Muscle of arm (tissue), 12 donors: ENCODE measurements around the gene DRC3. TPM values are rescaled to one million over a fixed set of nuclear protein-coding genes. Genes with fewer than 3 reads are reported as not detected.
"Not testable (repeated sequence)": the region's sequence is repeated elsewhere in the genome, so short reads cannot be mapped to it uniquely, and the experiment has no call there.

Source experiments
- DNase-seq: peaks from one replicate; pipeline ENCODE4 v3.0.0-alpha.2; 2013
- polyA plus RNA-seq, 12 donors: library from polyadenylated mRNA; unstranded; fragments of 120-200 nt; gene quantifications; one replicate each; pipeline ENCODE4 v1.2.1, GENCODE V29; 2013; ENCODE audit not compliant: insufficient read length in 12 of 12

The DRC3 gene
- polyA plus RNA-seq, 12 donors, result 3.4 to 9.0 (median 6.0) TPM; not detected in 1

DNA sequence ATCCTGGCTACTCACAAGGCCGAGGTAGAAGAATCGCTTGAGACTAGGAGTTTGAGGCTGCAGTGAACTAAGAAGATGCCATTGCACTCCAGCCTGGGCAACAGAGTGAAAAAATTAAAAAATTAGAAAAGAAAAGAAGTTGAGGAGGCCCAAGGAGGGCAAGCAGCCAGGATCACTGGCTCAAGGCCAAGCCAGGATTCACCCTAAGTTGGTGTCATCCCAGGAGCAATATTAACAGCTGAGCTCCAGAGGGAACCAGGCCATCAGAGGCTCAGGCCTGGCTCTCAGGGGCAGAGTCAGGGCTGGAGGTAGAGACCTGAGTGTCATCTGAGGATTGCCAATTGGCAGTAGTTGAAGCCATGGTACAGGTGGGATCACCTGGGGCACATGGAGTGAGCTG is 20.7 kb downstream of the DRC3 start:
- DNase-seq, result no peak

DNA sequence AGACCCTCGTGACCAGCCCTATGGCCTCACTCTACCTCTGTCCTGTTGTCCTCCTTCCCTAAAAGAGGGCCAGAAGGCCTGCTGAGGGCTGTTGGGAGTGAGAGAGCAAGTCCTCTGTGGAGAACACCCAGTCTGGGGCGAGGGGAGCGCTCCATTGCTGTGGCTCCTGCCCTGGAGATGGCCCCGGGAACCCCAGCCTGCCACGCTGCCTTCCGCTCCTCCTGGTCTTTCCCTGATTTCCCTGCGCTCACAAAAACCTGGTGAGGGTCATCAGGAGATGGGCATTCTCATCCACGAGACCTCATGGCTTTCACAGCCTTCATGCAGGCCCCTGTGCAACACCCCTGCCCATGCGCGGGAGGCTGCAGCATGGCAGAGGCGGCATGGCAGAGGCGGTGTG is 21.2 kb downstream of the DRC3 start:
- DNase-seq, result no peak

DNA sequence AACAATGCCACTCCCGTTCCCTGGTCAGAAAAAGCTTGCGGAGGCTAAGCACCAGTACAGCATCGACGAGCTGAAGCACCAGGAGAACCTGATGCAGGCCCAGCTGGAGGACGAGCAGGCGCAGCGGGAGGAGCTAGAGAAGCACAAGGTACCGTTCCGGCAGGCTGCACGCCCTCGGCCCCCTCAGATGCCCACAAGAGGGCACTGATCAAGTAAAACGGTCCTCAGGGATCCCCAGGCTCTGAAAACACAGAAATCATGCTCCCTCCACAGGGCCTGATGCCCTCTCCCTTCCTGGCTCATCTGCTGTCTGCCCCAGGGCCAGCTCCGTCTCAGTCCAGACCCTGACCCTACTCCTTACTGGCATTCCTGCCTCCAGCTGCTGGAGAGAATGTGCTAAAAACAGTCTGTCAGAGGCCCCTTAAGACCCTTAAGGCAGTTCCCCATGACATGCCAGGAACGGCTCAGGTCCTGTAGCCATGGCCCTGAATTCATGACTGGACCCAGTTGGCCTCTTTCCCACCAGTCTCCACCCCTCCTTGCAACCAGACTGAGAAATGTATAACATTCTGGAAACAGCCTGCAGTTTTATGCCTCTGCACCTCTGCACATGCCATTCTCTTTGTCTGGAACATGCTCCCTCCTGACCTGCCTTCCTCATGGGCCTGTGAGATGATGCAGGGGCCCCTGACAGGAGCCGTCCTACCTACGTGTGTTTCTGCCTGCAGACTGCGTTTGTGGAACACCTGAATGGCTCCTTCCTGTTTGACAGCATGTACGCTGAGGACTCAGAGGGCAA is 21.8 kb downstream of the DRC3 start:
- no peak for DNase-seq

DNA sequence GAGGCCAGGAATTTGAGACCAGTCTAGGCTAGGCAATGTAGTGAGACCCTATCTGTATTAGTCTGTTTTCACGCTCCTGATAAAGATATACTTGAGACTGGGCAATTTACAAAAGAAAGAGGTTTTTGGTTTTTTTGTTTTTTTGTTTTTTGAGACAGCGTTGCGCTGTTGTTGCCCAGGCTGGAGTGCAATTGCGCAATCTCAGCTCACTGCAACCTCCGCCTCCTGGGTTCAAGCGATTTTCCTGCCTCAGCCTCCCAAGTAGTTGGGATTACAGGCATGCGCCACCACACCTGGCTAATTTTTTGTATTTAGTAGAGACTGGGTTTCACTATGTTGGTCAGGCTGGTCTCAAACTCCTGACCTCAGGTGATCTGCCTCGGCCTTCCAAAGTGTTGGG is 23.2 kb downstream of the DRC3 start:
- DNase-seq, result not testable (repeated sequence)

DNA sequence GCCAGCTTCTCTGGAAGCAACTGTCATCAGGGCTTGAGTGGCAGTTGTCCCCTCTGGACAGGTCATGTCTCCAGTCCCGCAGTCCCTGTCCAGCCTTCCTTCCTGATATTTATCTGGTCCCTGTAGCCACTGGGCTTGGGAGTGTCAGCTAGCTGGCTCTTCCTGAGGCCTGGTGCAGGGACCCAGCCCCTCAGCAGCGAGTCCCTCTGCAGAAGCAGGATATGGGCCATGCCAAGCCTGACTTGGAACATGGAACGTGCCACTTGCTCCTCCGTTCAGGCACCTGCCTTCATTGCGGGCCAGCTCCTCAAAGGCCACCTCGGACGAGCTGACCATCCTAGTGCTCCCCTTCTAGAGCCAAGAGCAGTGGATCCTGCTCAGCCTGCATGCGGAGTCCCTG is 26.3 kb downstream of the DRC3 start:
- no peak for DNase-seq

DNA sequence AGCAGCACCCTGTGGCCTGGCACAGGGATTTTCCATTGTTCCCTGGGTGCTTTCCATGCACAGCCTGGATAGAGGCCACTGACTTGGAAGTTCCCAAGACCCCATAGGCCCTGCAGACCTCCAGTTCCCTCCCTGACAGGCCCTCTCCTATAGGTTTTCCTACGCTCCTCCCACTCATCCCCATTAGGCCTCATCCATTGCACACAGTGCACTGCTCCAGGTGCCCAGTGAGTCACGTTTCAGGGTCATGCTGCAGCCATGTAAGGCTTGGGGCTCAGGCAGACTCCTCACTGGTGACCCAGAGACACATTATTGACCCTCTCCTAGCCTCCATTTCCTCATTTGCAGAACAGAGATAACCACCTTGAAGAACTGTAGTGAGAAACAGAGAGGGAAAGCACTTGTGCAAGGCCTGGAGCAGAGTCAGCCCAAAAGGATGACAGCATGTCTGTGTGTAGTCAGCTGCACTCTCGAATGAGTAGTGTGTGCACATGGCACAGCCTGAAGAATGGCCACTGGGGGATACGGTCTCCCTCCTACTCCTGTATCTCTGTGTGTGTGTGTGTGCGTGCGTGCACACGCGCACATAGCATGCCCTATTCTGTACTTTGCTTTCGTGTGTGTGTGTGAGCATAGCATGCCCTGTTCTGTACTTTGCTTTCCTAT is 26.8 kb downstream of the DRC3 start:
- no peak for DNase-seq

DNA sequence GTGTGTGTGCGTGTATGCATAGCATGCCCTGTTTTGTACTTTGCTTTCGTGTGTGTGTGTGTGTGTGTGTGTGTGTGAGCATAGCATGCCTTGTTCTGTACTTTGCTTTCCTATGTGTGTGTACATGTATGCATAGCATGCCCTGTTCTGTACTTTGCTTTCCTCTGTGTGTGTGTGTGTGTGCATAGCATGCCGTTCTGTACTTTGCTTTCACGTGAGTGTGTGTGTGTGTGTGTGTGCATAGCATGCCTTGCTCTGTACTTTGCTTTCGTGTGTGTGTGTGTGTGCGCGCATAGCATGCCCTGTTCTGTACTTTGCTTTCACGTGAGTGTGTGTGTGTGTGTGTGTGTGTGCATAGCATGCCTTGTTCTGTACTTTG is 27.4 kb downstream of the DRC3 start:
- DNase-seq, result no peak

DNA sequence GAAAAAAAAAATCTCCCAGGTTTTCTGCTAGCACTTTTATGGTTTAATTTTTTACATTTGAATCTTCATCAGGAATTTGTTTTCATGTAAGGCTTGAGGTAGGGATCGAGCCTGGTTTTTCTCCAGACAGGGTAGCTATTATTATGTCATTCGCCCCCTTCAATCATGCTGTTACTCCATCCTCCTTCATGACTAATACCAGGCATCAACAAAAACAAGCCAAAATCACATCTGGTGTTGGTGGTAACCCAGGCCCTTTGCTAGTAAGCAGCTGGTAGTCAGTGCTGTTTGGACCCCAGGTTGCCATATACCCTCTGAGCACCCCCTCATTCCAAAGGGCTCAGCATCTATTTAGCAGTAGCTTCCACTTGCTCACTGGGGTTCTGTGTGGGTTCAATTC is 29.5 kb downstream of the DRC3 start:
- DNase-seq, result no peak

DNA sequence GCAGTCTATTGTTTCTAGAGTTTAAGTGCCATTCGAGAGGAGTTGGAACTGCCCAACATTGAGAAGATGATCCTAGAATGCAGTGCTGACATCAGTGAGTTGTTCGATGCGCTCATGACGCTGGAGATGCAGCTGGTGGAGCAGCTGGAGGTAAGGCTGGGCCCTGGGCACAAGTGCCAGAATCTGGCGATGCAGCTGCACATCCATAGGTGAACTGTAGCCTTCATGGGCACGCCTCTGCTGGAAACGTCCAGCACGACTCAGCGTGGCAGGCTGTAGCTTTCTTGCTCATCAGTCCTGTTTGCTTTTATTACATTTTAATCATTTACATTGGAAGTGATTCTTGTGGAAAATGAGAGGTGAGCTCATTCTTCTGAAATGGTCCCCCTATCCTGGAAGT is 31.7 kb downstream of the DRC3 start:
- DNase-seq, result no peak

DNA sequence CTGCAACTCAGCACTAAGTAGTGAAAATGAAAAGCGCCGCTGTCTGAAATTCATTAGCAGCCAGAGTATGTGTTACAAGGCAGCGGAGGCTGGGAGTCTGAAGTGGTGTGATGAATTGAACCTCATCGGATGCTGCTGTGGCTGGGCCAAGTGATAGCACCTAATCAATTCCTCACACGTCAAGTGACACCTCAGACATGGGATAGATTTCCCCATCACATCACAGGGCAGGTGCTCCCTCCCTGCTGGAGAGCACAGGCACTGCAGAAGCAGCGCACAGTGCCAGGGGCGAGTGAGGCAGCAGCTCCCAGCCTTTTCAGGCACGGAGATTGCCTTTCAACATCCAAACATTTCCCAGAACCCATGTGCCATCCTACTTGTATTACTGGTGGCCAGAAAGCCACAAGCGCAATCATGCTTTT is 32.2 kb downstream of the DRC3 start:
- no peak for DNase-seq

DNA sequence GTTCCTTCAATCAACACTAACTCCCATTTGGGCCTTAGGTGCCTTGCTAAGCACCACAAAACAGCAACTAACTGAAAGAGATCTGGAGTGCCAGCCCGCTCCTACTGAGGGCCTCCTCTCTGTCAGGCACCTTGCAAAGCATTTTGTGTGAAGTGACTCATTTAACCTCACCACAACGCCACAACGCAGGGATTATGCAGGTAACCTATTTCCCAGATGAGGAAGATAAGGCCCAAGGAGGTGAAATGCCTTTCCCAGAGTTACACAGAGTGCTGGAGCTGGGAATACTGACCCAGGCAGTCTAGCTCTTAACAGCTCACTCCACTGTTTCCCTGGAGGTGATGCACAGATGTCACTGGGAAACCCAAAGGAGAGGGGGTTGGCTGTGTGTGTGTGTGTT is 32.8 kb downstream of the DRC3 start:
- DNase-seq, result no peak

DNA sequence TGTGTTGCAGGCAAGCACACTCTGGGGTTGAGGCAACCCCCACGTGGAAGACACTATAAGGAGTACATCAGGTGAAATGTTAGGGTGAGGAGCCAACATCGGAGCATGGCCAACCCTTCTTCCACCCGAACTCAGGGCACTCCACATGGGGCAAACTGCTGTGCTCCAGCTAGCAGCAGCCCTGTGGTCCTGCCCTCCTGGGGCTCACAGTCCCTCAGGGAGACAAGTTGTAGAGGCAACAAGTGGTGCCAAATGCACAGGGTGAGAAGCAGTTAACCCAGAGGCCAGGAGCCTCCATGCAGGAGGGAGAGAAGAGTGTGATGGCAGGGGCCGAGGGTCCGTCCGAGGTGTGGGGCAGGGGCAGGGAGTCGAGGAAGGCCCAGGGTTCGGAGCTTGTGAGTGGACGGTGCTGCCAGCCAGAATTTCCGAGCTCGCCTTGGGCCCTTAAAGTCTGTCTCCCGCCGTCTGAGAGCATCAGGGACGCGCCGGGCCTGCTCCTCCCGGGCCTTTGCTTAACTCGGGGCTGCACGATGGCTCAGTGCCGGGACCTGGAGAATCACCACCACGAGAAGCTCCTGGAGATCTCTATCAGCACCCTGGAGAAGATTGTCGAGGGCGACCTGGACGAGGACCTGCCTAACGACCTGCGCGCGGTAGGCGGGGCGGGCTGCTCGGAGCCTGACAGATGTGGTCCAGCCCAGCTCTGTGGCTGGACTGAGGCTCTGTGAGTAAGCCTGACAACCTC is 34.0 kb downstream of the DRC3 start:
- DNase-seq, result no peak

DNA sequence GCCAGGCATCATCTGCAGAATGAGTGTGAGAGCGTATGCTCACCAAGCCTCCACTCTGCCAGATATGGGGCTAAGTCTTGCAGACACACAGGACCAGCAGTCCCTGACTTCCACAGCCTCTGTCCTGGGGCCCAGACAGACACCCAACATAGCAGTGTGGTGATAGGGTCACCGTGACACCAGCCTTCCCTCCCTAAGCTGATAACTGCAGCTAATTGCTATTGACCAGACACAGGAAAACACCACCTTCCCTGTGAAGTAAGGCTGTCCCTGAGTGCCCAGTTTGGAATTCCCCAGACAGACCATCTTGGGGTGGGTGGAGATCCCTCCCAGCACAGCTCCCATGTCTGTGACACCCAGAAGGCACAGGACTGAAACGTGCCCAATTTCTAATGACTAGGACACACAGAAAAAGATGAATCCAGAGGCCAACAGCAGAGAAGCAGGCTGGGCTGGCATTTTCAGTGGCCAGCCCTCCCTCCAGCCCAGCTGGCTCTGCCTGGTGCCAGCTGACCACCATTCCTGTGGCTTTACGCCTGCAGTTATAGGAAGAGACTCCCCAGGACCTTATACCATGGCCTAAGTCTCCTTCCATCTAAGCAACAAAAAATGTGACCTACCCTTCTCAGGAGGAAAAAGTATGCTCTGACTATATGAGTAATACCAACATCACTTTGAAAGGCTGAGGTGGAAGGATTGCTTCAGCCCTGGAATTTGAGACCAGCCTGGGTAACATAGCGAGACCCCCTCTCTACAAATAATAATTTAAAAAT is 36.0 kb downstream of the DRC3 start:
- DNase-seq, result no peak

DNA sequence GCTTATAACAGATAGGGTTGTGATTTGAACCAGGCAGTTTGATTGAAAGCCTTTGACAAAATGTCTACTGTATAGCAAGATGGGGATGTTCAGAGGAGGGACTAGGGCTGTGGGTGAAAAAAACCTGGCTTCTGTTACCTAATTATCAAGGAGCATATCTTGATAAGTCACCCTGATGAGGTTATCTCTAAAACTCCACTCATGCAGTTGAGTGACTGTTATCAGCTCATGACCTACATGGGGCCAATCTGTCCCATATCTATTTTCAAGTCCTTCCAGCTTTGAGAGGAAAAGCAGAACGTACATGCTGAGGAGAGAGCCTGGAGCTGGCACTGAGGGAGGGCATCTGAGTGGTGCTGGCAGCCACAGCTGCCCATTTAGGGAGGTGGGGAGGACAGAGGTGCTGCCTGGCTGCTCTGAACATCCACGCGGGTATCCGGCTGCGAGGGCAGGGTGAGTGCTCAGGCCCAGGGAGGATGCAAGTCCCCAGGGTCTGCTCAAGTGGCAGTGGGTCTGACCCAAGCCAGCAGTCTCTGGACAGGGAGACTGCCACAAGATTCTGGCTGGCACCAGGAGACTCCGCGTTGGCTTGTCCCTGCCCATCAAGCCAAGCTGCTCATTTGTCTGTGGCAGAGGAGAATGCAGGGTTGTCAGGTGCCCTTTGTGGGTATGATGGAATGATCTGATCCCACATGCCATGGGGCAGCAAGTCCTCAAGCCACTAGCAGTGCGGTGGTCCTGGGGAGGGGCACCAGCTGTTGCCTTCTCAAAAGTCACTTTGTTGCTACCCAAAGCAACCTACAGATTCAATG is 37.2 kb downstream of the DRC3 start:
- no peak for DNase-seq

DNA sequence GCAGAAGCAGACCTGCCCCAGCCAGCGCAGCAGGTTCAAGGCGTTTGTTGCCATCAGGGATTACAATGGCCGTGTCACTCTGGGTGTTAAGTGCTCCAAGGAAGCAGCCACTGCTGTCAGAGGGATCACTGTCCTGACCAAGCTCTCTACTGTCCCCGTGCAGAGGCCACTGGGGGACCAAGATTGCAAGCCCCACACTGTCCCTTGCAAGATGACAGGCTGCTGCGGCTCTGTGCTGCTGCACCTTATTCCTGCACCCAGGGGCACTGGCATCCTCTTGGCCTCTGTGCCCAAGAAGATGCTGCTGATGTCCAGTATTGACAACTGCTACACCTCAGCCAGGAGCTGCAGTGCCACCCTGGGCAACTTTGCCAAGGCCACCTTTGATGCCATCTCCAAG is 38.6 kb downstream of the DRC3 start:
- DNase-seq, result no peak

DNA sequence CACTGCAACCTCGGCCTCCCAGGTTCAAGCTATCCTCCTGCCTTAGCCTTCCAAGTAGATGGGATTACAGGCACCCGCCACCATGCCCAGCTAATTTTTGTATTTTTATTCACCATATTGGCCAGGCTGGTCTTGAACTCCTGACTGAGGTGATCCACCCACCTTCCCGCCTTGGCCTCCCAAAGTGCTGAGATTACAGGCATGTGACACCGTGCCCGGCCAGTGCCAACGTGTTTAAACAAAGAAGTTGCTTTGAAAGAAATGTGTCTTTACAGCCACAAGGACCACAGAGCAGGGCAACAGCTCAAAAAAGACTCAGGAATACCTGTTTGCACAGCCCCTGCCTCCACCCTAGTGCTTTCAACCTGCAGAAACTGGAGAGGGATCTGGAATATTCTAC is 41.3 kb downstream of the DRC3 start:
- no peak for DNase-seq

DNA sequence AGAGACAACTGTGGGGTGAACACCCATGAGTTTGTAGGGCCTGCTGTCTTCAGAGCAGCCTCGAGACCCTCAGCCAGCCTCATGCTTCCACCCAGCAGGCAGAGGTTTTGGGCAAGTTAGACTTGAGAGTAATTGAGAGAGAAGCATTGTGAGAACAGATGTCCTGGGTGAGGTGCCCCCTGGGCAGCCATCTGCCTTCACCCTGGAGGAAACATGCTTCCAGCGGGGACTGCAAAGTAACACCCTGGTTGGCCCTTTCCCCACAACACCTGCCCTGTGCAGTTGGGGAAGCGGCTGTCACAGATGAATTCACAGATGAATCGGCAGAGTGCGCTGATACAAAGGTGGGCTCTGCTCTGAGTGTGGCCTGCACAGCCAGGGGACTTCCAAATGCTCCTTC is 42.9 kb downstream of the DRC3 start:
- no peak for DNase-seq

DNA sequence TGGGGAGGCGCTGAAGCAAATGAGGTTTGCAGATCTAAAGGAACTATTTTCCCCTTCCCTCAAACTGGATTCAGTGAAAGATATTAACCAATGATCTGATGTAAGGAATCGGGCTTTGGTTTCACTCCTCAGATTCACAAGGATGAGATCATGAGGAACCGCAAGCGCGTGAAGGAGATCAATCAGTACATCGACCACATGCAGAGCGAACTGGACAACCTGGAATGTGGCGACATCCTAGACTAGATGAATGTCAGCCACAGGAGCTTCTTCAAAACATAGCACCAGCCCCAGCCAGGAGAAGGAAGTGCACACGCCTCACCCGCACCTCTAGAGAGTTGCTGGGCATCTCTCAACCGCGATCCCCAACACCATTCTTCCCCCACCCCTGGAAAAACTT is 43.8 kb downstream of the DRC3 start:
- no peak for DNase-seq

DNA sequence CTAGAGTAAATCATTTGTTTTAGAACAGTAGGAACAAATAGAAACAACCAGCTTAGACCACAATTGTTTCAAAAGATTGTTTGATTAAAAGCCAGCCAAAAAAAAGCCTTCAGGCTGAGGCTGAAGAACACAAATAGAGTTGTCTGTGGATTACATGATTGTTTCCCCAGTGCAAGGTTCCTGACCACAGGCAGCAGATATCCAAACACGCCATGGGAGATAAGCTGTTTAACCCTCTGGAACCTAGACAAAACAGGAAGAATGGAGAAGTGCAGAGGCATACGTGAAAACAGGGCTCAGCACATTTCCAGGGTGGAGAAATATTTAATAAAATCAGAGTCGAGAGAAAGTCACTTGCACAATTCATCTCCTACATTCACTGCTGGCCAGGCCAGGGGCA is 45.3 kb downstream of the DRC3 start:
- DNase-seq, result no peak

DNA sequence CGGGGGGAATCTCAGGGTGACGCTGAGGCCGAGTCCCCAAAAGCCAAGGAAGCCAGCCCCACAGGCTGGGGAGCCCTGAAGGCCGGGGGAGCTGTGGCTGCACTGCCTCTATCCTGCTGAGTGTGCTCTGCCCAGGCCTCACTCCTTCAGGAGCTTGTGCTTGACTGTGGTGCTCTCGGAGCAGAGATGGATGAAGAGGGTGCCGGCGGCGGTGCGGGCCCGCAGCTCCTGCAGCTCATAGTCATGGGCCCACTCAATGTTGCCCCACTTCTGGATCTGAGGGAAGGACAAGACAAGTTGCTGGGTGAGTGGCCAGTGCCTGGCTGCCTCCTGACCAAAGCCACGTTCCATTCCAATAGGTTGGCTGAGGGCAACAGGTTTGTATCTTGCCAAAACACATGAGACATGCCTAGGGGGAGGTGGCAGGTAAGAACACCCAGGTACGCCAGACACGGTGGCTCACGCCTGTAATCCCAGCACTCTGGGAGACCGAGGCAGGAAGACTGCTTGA is 45.8 kb downstream of the DRC3 start:
- DNase-seq, result no peak

DNA sequence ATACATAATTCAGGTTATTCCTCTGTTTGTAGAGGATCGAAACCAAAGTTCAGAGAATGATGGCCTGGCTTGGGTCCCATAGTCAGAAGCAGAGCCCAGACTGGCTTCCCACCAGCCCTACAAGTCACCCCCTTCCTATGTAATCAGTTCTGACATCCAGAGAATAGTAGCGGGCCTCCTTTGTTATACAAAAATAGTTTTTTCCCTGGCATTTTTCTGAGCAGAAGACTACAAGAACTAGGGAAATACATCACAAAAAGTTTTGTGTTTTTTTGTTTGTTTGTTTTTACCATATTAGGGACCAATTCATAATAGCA is 47.1 kb downstream of the DRC3 start:
- no peak for DNase-seq
